NT2/D1 (cell line): ENCODE data around the gene KRTAP5-11.
A peak's percentile ranks its signal among the peaks of the same experiment; 100 is the strongest.
"Not testable (repeated sequence)": the region's sequence is repeated elsewhere in the genome, so short reads cannot be mapped to it uniquely, and the experiment has no call there.

Source experiments
- DNase-seq: peaks from one replicate; pipeline ENCODE4 v3.0.0-alpha.2; 2011; ENCODE audit warnings: low read depth, low spot score
- H3K27me3 ChIP-seq: 2 replicates; pipeline ENCODE4 v1.6.0; 2011; ENCODE audit warnings: mild to moderate bottlenecking; ENCODE audit not compliant: insufficient read length, insufficient read depth
- H3K36me3 ChIP-seq: 2 replicates; pipeline ENCODE4 v1.6.1; 2011; ENCODE audit warnings: mild to moderate bottlenecking, low read length, mixed read lengths; ENCODE audit not compliant: insufficient read depth, insufficient read length
- H3K4me1 ChIP-seq: 2 replicates; pipeline ENCODE4 v1.5.1; 2011; ENCODE audit not compliant: insufficient read depth, insufficient read length
- H3K4me3 ChIP-seq: 2 replicates; pipeline ENCODE4 v1.5.1; 2011; ENCODE audit warnings: low read depth; ENCODE audit not compliant: insufficient read length
- H3K9ac ChIP-seq: 2 replicates; pipeline ENCODE4 v1.6.0; 2011; ENCODE audit warnings: low read depth; ENCODE audit not compliant: insufficient read length
- H3K9me3 ChIP-seq: 2 replicates; pipeline ENCODE4 v1.5.1; 2011; ENCODE audit warnings: mild to moderate bottlenecking, low read length; ENCODE audit not compliant: insufficient read depth
- SUZ12 ChIP-seq: IDR thresholded peaks from 2 replicates; pipeline ENCODE4 v1.6.1; 2011; ENCODE audit not compliant: insufficient read length, insufficient read depth; ENCODE audit errors: extremely low read depth
- YY1 ChIP-seq: IDR thresholded peaks from 2 replicates; pipeline ENCODE4 v1.6.1; 2011; ENCODE audit not compliant: insufficient read length, insufficient read depth
- ZNF274 ChIP-seq: IDR thresholded peaks from 2 replicates; pipeline ENCODE4 v1.6.1; 2011; ENCODE audit warnings: mild to moderate bottlenecking, low read depth, low read length

Gene KRTAP5-11

GRCh38 chr11:71582309-71582895 lies at the start of gene KRTAP5-11:
TSS of gene KRTAP5-11 (minus strand) at chr11:71582875. CDS start at chr11:71582837, 38 bp downstream.
- Histone ChIP-seq H3K4me1 (no peaks in the 10 kb centered on the region), H3K27me3 (no peaks in the 10 kb centered on the region), H3K36me3 (no peaks in the 10 kb centered on the region), H3K4me3 (no peak within 1 kb of the TSS), H3K9ac (no peak within 1 kb of the TSS), H3K9me3 (no peaks in the 10 kb centered on the region)
- TF ChIP-seq ZNF274 (no peak), SUZ12 (no peak), YY1 (no peak)
- DNase-seq, result no peak

- H3K36me3 ChIP-seq, H3K9ac ChIP-seq, H3K4me1 ChIP-seq, H3K27me3 ChIP-seq, H3K9me3 ChIP-seq, H3K4me3 ChIP-seq, DNase-seq: not testable (repeated sequence)
These were observed 48.9 kb upstream of the KRTAP5-11 start for GRCh38 chr11:71631551-71631950.

GRCh38 chr11:71630071-71630470 lies 47.4 kb upstream of the KRTAP5-11 start:
- not testable (repeated sequence) for H3K9ac ChIP-seq, H3K36me3 ChIP-seq, H3K4me3 ChIP-seq, H3K9me3 ChIP-seq, H3K27me3 ChIP-seq, DNase-seq, H3K4me1 ChIP-seq

- H3K36me3 ChIP-seq, result not testable (repeated sequence)
These were observed 46.3 kb upstream of the KRTAP5-11 start for GRCh38 chr11:71628943-71629342.

GRCh38 chr11:71623226-71623625 lies 40.6 kb upstream of the KRTAP5-11 start:
- H3K9me3 ChIP-seq, H3K9ac ChIP-seq, H3K4me3 ChIP-seq, H3K4me1 ChIP-seq, H3K27me3 ChIP-seq, H3K36me3 ChIP-seq, DNase-seq: not testable (repeated sequence)

More at GRCh38 chr11:71628943-71629342, 46.3 kb upstream of the KRTAP5-11 start:
- H3K27me3 ChIP-seq, H3K4me1 ChIP-seq, H3K4me3 ChIP-seq, H3K9ac ChIP-seq, H3K9me3 ChIP-seq, DNase-seq: not testable (repeated sequence)

- not testable (repeated sequence) for H3K9me3 ChIP-seq, DNase-seq, H3K27me3 ChIP-seq, H3K4me1 ChIP-seq, H3K36me3 ChIP-seq, H3K9ac ChIP-seq, H3K4me3 ChIP-seq
These were observed 39.9 kb upstream of the KRTAP5-11 start for GRCh38 chr11:71622561-71622960.

- H3K27me3 ChIP-seq, H3K9me3 ChIP-seq, H3K36me3 ChIP-seq, DNase-seq, H3K4me3 ChIP-seq, H3K4me1 ChIP-seq, H3K9ac ChIP-seq: not testable (repeated sequence)
These were observed 32.3 kb upstream of the KRTAP5-11 start for GRCh38 chr11:71615003-71615402.

- not testable (repeated sequence) for H3K9ac ChIP-seq, DNase-seq, H3K4me3 ChIP-seq, H3K36me3 ChIP-seq, H3K9me3 ChIP-seq, H3K27me3 ChIP-seq, H3K4me1 ChIP-seq
These were observed 31.8 kb upstream of the KRTAP5-11 start for GRCh38 chr11:71614366-71614917.

GRCh38 chr11:71613931-71614330 lies 31.3 kb upstream of the KRTAP5-11 start:
- not testable (repeated sequence) for H3K9me3 ChIP-seq, H3K9ac ChIP-seq, DNase-seq

GRCh38 chr11:71611218-71611910 lies 28.7 kb upstream of the KRTAP5-11 start:
- not testable (repeated sequence) for DNase-seq, H3K9me3 ChIP-seq, H3K4me3 ChIP-seq, H3K4me1 ChIP-seq, H3K36me3 ChIP-seq, H3K9ac ChIP-seq
- peaks cover 11% of the 10 kb centered on the region for H3K27me3 ChIP-seq

More at GRCh38 chr11:71613931-71614330, 31.3 kb upstream of the KRTAP5-11 start:
- H3K27me3 ChIP-seq, H3K36me3 ChIP-seq, H3K4me3 ChIP-seq, H3K4me1 ChIP-seq: not testable (repeated sequence)

- not testable (repeated sequence) for H3K36me3 ChIP-seq, H3K9ac ChIP-seq, H3K9me3 ChIP-seq, DNase-seq, H3K4me1 ChIP-seq
- Histone ChIP-seq H3K27me3 (peaks cover 23% of the 10 kb centered on the region), H3K4me3 (peak overlapping the region; percentile 15)
These were observed 25.6 kb upstream of the KRTAP5-11 start for GRCh38 chr11:71608272-71608671.
